HL-60 (cell line): ENCODE results near the gene ERC2.

Source experiments
- DNase-seq, 2 experiments: peaks; one replicate each; pipeline ENCODE4 v3.0.0-alpha.2; 2010 to 2020; ENCODE audit warnings: low read depth in 1 of 2, low spot score in 1 of 2
- H3K27ac ChIP-seq: fragments of 250-450 bp; sonication (Bioruptor Pico); replicated peaks from 2 replicates; pipeline ENCODE4 v1.5.1; 2020; ENCODE audit warnings: mild to moderate bottlenecking, moderate library complexity
- H3K27me3 ChIP-seq: fragments of 250-450 bp; sonication (Bioruptor Pico); 2 replicates; pipeline ENCODE4 v1.5.1; 2021; ENCODE audit warnings: mild to moderate bottlenecking, moderate library complexity; ENCODE audit not compliant: insufficient read depth, poor library complexity, severe bottlenecking
- H3K4me3 ChIP-seq: replicated peaks from 2 replicates; pipeline ENCODE4 v1.5.1; 2011; ENCODE audit warnings: mild to moderate bottlenecking, control low read depth, low read length; ENCODE audit not compliant: insufficient read depth
- CTCF ChIP-seq: IDR thresholded peaks from one replicate; pipeline ENCODE4 v1.5.1; 2011; ENCODE audit warnings: low read length, control low read depth, inconsistent platforms; ENCODE audit not compliant: insufficient read depth
- GABPA ChIP-seq: IDR thresholded peaks from 2 replicates; pipeline ENCODE4 v1.6.1; 2012; ENCODE audit warnings: low read depth
- POLR2AphosphoS5 ChIP-seq: IDR thresholded peaks from 2 replicates; pipeline ENCODE4 v1.6.1; 2012; ENCODE audit warnings: low read depth
- REST ChIP-seq: IDR thresholded peaks from 2 replicates; pipeline ENCODE4 v1.6.1; 2012; ENCODE audit warnings: low read depth; ENCODE audit not compliant: insufficient replicate concordance
- SPI1 ChIP-seq: IDR thresholded peaks from 2 replicates; pipeline ENCODE4 v1.6.1; 2012; ENCODE audit warnings: low read depth, mild to moderate bottlenecking, borderline replicate concordance

ERC2 gene

GRCh38 chr3:55570271-55570711 lies 898.0 kb downstream of the ERC2 start:
- no peak for TF ChIP-seq GABPA
- TF ChIP-seq CTCF: no peak
- no peak for TF ChIP-seq REST
- TF ChIP-seq POLR2AphosphoS5: no peak
- TF ChIP-seq SPI1: no peak
- Histone ChIP-seq H3K27ac (no peak overlapping the region), H3K4me3 (no peak overlapping the region), H3K27me3 (peaks cover 2% of the 10 kb centered on the region)
- DNase-seq: no peak

GRCh38 chr3:55569033-55569599 lies 899.2 kb downstream of the ERC2 start:
- DNase-seq: no peak
- TF ChIP-seq CTCF (no peak), POLR2AphosphoS5 (no peak), REST (no peak), GABPA (no peak), SPI1 (no peak)
- Histone ChIP-seq H3K27ac (no peak overlapping the region), H3K27me3 (peaks cover 2% of the 10 kb centered on the region), H3K4me3 (no peak overlapping the region)

- TF ChIP-seq GABPA: no peak
- no peak for TF ChIP-seq POLR2AphosphoS5
- no peak for TF ChIP-seq CTCF
- TF ChIP-seq REST: no peak
- peaks cover 2% of the 10 kb centered on the region for H3K27me3 ChIP-seq
- H3K4me3 ChIP-seq: no peak overlapping the region
- no peak for DNase-seq
- H3K27ac ChIP-seq: no peak overlapping the region
These were observed 900.7 kb downstream of the ERC2 start for GRCh38 chr3:55567615-55568014.
